Stimulated activated CD8-positive, alpha-beta memory T cell treated with anti-CD3 and anti-CD28 coated beads, Interleukin-12 subunit alpha, Interleukin-12 subunit beta, amount 100 ng/mL, for 24 hours (primary cell): ENCODE results near the gene UROD.
A peak's percentile ranks its signal among the peaks of the same experiment; 100 is the strongest.

ENCODE experiments used
- DNase-seq: peaks from one replicate; pipeline ENCODE4 v3.0.0-alpha.2; 2020; ENCODE audit errors: extremely low read depth

UROD gene

DNA sequence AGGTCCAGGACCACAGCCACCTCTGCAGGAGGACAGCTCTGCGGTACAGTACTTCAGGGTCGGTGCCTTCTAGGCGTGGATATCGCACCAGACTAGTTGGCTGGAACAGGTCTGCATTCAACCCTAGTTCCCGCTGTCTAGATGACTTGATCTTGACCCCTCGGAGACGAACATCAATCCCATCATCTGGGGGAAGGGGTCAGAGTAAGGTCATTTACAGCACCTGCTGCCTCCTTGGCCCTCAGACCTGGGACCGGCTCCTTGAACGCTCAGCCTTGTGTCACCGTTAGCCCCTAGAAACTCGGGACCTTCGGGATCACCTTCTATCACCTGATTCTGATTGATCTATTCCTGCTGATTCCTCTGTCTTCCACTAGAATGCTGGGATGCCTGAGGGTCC lies 3.5 kb upstream of the UROD start:
- DNase-seq: no peak

DNA sequence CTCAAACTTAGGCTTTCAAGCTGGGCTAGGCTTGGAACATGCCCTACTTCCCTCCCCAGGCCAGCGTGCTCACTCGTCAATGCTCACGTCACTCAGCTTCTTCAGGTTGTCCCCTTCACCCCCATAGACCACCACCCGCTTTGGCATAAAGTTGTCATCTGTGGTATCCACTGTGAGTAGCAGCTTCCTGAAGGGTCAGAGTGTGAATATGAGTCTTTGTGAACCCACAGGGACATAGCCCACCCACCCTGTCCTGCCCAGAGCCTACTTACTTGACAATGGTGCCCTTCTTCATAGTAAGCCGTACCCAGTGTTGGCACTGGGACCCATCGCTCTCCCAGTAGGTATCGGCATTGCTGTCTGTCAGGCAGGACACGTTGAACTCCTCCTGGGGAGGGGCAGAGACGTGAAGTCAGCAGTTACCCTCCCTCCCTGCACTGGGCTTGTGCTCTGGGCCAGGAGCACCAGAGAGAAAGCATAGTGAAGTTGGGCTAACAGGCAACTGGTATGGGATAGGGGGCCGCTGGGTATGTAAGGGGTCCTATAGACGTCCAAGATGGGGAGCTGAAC lies 2.7 kb upstream of the UROD start:
- DNase-seq: no peak

DNA sequence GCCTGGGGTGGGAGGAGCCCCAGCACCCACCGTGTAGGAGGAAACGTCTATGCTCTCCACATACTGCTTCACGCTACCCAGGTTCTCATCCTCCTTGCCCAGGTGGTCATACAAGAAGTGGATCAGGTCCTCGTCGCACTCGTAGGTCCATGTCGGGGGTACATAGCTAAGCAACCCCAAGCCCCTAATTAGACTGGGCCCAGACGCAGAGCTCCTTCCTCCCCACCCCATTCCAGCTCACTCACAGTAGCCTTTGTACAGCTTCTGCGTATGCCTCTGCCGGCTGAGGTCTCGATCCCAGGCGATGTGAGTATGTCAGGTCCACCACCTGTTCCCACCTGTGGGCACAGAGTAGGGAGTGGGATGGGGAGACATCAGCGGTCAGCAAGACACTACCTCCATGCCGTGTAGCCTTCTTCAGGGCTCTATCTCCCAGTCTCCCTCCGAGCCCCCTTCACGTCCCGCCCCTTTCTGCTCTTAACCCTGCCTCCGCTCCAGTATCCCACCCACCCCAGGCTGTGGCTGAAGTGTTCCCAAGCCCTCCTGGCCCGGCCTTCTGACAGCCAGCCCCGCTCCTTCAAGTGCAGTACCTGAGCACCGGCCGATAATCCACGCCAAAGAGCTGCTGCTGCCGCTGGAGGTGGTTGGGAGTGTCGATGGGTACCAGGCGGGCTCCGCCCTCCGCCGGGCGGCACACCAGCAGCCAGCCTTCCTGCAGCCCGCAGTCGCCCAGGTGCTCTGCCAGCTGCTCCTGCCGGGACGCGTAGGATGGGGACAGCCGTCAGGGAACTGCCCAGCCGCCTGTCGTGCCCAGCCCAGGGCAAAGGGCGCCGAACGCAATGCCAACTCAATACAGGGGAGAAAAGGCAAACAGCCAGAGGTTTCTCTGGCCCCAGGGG lies 1.8 kb upstream of the UROD start:
- no peak for DNase-seq

DNA sequence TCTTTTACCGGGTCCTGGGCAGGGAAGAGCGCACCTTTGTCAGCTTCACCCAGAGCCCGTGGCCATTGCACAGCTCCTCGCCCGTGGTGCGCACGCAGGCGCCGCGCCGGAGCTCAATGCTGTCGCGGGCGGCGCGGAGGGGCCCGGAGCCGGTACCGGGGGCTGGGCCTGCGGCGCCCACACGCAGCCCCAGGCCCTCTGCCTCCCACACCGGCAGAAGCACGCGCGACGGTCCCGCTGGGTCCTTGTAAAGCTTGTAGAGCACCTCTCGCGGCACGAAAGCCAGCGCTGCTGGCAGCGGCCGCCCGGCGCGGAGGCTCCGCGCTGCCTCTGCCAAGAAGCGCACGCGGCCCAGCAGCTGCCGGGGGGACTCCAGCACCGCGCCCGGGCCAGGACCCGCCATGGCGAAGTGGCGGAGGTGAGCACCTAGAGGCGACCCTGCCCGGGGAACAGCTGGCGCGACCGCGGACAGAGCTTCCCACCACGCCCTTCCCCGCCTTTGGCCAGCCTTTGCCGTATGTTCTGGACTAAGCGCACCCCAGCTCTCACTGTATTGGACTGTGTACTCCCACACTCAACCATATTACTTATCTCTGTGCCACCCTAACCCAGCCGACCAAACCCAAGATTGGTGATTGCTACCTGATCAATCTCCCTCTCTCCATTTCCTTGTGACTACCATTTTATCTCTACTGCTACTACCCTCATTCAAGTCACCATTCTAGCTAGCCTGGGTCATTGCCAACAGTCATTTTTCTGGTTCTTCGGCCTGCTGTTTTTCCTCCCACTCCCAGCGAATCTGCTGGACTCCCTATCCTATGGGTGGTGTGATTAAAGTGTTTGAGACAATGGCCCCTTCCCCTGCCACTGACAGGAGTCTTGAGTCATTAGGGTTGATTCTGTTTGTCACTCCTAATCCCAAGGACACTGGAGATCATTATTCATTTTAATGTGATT lies 921 bp upstream of the UROD start, which contains the start of gene HECTD3:
HECTD3 (minus strand) TSS at position 470 of the 957 bp plus-strand sequence; CDS start at position 403, 67 bp downstream.
- DNase-seq: peak; percentile 33

DNA sequence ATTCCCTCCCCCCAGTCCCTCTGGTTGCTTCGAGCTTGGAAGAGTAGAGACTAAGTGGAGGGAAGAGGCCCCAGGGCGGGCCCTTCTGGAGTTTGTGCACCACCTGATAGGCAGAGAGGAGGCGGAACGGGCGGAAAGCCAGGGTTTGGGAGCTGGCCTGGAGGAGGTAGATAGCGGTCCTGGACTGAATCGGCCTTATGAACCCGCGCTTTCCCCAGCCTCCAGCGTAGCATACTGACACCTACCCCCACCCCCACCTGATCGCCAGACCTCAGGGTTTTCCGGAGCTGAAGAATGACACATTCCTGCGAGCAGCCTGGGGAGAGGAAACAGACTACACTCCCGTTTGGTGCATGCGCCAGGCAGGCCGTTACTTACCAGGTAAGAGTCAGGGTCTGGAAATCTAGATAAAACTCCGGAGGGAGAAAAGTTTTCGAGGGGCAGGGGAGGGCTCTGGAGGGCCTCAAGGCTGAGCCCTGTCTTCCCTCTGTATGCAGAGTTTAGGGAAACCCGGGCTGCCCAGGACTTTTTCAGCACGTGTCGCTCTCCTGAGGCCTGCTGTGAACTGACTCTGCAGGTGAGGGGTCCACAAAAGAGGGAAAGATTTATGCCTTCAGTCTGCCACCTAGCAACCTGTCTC lies 705 bp downstream of the UROD start:
- no peak for DNase-seq

DNA sequence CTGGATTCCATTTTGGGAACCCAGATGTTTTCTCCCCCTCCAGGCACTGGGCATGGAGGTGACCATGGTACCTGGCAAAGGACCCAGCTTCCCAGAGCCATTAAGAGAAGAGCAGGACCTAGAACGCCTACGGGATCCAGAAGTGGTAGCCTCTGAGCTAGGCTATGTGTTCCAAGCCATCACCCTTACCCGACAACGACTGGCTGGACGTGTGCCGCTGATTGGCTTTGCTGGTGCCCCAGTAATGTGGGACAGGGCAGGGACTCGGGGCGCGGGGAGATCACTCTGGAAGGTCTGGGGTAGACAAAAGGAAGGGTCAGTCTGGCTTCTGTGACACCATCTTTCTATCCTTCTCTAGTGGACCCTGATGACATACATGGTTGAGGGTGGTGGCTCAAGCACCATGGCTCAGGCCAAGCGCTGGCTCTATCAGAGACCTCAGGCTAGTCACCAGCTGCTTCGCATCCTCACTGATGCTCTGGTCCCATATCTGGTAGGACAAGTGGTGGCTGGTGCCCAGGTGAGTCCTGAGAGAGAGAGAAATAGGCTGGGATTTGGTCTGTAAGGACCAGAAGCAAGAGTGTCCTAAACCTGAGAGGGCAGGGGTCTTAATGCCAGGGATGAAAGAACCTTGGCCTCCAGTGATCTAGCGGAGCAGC lies 1.6 kb downstream of the UROD start:
- DNase-seq: no peak

DNA sequence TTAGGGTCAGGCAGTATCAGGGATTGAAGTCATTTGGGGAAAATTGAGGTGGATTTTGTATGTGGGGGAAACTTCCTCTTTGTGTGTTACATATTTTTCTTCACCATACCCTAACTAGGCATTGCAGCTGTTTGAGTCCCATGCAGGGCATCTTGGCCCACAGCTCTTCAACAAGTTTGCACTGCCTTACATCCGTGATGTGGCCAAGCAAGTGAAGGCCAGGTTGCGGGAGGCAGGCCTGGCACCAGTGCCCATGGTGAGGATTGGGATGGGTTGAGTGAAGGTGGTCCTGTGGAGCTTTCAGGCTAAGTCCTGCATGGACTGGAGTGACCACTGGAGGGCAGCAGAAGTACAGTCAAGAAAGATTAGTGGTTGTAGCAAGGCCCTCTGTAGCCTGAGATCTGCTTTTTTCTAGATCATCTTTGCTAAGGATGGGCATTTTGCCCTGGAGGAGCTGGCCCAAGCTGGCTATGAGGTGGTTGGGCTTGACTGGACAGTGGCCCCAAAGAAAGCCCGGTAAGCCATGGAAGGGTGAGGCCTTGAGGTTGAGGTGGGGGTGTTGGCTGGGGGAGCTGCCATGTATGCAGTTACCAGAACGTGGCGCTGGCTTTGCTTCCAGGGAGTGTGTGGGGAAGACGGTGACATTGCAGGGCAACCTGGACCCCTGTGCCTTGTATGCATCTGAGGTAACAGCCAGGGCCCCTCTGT lies 2.4 kb downstream of the UROD start:
- DNase-seq: peak; percentile 45

DNA sequence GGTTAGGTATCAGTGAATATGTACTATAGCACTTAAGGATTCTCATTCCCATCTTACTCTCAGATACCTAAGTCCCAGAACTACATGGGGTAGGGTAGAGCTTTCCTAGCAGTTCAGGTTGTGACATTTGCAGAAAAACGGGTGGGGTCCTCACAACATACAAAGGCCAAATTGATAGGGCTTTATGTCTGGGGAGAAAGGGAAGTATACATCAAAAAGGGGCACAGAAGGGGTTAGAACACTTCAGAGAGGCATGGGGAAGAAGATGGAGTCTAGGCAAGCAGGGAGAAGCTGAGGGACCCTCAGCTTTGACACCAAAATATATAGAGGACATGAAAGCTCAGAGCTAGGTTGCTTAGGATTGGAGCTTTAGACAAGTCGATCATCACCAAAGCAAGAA lies 3.6 kb downstream of the UROD start:
- no peak for DNase-seq

DNA sequence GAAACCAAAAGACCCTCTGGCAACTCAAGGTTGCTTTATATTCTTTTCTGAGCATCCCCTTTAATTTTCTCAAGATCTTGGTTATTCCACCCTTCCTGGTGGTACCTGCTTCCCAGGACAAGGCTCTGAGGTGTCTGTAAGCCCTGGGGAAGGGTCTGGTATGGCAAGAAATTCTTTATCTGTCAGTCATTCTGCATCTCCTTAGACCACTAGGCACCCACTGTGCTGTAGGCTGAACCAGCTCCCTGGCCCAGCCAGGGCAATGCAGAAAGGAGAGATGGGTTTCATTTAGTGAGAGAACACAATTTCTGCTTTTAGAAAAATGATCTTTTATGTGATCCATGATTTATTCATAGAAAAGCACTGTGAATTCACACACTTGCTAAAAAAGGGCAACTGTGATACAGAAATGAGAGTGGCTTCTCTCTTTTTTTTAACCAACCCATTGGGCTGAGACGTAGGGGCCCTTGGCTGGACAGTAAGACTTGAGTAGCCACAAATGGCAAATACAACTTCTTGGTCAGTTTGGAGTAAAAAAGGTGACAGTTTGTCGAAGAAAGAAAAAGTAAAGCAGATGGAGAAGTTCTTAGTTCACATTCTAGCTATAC lies 4.1 kb downstream of the UROD start:
- DNase-seq: no peak

DNA sequence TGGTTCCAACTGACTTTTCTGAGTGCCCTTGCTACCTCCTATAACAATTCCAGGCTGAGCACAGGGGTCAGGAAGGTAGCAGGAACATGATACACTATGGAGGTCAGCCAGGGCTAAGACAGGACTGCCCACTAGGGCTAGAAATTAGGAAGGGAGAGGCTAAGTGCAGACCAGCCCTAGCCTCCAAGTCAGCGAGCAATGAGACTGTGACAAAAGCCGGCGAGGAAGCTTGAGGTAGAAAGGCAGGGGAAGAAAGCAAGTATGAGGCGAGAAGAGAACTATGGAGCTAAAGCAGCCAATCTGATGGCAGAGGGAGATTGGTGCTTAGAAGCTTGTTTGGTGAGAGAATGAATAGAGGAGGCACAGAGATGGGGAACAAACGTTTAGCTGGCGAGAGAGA lies 4.7 kb downstream of the UROD start:
- DNase-seq: no peak

DNA sequence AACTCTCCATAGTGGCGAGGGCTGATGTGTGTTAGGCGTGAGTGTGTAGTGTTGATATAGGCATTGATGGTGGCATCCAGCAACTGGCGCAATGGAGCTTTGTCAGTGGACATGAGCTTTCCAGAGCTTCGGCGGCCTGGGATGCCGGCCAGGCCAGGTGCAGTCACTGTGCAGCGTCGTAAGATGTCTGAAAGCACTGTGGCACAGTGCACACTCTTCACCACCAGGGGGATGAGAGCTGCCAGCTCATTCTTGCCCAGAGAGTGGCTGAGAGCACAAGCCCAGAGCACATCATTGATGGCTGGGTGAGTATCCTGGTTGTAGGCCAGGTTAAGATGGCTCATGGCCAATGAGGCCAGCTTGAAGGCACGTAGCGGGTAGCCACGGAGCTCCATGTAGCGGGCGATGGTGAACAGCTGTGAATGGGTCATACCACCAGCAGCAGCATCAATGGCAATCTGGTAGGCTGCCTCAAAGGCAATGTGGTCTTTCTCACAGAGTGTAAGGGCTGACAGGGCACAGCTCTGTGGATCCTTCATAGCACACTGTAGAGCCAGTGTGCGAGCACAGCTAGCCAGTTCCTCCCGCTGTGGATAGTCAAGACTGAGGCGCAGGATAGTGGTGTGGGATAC lies 6.7 kb downstream of the UROD start:
- peak; percentile 31 for DNase-seq

DNA sequence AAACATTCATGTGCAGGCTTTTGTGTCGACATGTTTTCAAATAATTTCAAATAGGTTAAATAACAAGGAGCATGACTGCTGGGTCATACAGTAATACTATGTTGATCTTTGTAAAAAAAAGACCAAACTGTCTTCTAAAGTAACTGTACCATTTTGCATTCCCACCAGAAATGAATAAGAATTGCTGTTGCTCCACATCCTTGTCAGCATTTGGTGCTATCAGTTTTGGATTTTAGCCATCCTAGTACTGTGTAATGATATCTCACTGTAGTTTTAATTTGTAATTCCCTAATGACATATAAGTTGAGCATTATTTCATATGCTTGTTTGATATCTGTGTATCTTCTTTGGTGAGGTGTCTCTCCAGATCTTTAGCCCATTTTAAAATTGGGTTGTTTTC lies 11.6 kb downstream of the UROD start:
- DNase-seq: no peak

DNA sequence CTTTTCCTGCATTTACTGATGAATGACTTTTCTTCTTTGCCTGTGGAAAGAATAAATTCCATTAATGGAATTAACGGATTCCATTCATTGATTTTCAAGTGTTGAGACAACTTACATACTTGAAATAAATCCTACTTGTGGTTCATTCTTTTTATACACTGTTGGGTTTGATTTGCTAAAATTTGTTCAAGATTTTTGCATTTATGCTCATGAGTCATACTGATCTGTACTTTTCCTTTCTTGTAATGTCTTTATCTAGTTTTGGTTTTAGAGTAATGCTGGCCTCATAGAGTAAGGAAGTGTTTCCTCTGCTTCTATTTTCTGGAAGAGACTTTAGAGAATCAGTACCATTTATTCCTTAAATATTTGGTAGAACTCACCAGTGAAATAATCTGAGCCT lies 14.4 kb downstream of the UROD start:
- no peak for DNase-seq

DNA sequence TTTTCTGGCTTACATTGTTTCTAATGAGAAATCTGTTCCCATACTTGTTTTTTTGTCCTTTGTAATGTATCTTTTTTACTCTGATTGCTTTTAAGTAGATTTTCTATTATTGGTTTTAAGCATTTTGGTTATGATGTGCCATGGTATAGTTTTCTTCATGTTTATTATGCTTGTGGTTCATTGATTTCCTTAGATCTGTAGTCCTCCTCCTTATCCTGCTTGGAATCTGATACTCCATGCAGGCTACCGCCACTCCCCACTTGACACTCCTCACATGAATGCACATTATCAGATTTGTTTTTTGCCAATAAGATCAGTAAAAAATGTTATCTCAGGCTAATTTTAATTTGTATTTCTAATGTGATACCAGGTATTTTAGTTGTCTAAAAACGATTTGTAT lies 20.8 kb downstream of the UROD start:
- DNase-seq: no peak

DNA sequence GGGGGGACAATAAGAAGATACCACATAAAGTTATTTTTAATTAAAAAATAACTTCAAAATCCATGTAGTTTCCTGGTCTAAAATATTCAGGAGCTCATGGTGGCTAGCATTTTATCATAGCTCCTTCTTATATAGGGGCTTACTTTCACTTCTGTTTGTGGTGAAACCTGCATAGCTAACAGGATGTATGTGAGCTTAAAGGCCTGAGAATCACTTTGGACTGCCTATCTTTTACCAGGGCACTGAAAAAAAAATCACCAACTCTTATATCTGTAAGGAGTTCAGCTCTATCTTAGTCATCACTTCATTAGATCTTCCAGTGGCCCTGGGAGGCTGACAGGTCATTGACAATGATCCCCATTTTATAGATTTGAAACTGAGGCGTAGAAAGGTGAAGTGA lies 21.3 kb downstream of the UROD start:
- no peak for DNase-seq

DNA sequence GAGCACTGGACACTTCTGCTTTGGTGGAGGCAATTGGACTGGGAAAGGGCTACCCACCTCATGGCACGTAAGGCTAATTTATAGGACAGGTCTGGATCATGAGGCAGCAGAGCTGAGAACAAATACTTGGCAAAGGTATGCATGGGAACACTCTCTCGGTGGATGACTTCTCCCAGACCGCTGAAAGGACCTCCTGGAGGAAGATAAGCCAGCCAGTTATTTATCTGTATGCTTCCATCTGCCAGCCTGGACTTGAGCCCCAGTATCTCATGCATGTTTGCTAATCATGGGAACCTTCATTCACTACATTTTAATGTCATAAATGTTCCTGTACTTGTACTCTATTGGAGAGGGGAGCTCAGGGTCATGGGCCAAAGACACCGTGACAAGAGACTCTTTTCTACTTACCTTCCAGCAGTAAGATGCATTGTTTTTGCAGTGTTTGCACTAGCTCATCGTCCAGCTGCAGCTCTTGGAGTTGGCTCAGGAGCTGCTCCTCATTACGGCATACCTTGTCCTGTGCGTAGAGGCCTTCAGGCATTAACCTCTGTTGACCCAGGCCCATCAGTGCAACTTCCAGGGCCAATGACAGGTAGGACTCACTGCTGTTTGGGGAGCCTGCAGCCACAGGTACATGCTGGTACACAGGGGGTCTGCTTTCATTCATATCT lies 23.7 kb downstream of the UROD start:
- no peak for DNase-seq

DNA sequence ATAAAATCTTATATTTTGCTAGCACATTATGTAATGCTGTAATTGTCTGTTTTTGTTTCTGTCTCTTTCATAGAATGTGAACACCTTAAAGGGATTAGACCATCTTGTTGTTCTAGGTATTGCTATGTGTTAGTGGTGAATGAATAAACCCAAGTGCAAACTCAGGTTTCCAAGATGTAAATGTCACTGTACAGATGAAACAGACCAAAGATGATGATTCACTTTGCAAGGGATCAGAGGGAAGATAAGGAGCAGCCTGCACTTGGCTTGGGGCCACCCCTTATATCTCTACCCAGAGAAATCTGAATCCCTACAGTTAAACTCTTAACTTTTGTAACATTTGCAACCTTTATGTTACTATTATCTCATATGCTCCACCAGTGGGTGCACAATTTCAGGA lies 25.4 kb downstream of the UROD start:
- DNase-seq: no peak

DNA sequence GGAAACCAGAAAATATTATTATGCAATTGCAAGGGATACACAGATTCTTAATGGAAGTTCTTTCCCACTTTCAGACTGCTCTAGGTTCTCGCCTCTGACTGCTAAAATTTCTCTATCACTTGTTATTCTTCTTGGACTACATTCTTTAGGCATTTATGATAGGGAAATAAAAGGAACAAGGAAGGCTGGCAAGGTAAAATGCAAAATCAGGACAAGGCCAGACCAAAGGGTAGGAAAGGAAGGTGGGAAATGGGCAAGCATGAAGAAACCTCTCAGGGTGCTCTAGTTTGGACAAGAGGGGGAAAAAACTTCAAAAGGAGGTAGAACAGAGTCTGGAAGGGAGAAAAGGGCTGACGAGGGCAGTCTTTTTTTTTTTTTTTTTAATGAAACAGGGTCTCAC lies 26.2 kb downstream of the UROD start:
- no peak for DNase-seq
